Loucy (cell line): ENCODE data around the gene ID3.

Experiments used
- CTCF ChIP-seq: fragments of 200-600 bp; sonication (generic); conservative IDR thresholded peaks from 2 replicates; pipeline ENCODE4 v1.5.1; 2014; ENCODE audit warnings: mild to moderate bottlenecking, antibody characterized with exemption, low read length
- EZH2phosphoT487 ChIP-seq: fragments of 200-600 bp; IDR thresholded peaks from 2 replicates; pipeline ENCODE4 v1.6.1; 2018; ENCODE audit warnings: antibody characterized with exemption, mild to moderate bottlenecking, moderate library complexity, borderline replicate concordance

- TF ChIP-seq CTCF (no peak), EZH2phosphoT487 (no peak)
Observed at GRCh38 chr1:23562137-23562876, 3.0 kb upstream of the ID3 start.
